ENCODE measurements around the gene SORCS1. TPM values are rescaled to one million over a fixed set of nuclear protein-coding genes. Genes with fewer than 3 reads are reported as not detected.

The SORCS1 gene
- 18.3 TPM for polyA plus RNA-seq (ENCODE audit: insufficient read length)
- long read RNA-seq, donor 1 = 0 reads
- long read RNA-seq, donor 2 = 0 reads
- long read RNA-seq, donor 3 = 0 reads
- long read RNA-seq, donor 4 = 0 reads
- long read RNA-seq, donor 5 = 0 reads
- long read RNA-seq, donor 6, partial matches to known transcripts = 0 of 1 reads
- long read RNA-seq, donor 6, other reads (novel, unspliced or antisense) = 0 of 1 reads
- long read RNA-seq, donor 7, full-length matches to known transcripts = 1 of 1 reads
- long read RNA-seq, donor 7, partial matches to known transcripts = 0 of 1 reads
- long read RNA-seq, donor 7, other reads (novel, unspliced or antisense) = 0 of 1 reads
- long read RNA-seq, donor 8, full-length matches to known transcripts = 1 of 1 reads
- long read RNA-seq, donor 8, partial matches to known transcripts = 0 of 1 reads
- long read RNA-seq, donor 8, other reads (novel, unspliced or antisense) = 0 of 1 reads

DNA sequence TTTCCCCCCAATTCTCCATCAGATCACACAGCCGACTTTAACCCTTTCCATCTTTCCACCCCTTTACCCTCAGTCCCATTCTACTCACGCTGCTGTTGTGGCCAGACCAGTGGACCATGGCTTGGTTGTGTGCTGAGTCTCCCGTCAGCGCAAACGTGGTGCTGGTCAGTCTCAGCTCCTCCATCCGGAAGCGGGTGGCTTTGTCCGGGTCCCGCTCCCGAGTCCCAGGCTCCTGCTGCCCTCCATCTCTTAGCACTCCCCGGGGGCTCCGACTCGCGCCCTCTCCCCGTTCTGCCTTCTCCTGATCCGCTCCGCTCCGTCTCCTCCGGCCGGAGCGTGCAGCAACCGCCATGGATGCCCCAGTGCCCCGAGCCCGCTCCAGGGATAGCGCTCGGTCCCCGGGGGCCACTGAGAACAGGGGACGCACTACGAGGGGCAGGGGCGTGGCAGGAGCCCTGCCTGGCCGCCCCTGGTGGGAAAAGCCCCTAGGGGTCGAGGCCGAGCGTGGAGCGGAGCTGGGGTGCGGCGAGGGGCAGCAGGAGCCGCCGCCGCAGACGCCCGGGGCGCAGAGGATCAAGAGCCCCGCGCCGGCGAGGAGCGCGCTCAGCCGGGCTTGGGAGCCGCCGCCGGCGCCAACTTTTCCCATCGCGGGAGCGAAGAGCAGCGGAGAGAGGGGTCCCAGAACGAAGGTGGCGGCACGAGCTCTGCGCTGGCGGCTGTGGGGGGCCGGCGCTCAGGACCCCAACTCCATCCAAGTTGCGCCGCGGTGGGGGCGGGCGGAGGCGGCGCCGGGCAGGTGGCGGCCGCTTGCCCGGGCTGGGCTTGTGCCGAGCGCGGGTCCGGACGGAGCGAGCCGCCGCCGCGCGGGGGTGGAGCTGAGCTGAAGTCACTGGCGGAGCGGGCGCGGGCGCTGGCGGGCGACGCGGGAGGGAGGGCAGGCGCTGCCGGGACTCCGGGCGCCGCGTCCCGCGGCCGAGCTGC is at the start of gene SORCS1:
TSS of gene SORCS1 (minus strand) at position 826 of the 981 bp plus-strand sequence.
- DNase-seq = no peak

DNA sequence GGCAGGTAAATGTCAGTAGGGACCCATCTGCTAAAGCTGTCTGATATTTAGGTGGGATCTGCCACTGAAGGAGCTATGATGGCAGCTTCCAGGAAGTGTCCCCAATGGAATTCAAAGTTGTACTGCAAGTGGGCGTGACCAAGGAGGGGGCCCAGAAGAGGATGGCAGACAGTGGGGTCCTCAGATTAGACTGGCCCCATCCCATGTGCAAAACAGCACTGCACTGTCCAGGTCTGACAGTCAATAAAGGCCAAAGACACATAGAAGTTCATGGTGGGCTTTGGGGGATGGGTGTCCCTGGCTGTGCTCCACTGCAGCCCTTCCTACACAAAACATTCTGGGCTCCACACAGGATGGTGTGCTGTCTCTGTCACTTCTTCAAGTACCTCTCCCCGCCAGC is 49.8 kb upstream of the SORCS1 start:
- no peak for DNase-seq

GRCh38 chr10:107213861-107214260 is 49.4 kb upstream of the SORCS1 start:
- DNase-seq = no peak

- no peak for DNase-seq
These were observed 42.3 kb upstream of the SORCS1 start for GRCh38 chr10:107206833-107207232.

DNA sequence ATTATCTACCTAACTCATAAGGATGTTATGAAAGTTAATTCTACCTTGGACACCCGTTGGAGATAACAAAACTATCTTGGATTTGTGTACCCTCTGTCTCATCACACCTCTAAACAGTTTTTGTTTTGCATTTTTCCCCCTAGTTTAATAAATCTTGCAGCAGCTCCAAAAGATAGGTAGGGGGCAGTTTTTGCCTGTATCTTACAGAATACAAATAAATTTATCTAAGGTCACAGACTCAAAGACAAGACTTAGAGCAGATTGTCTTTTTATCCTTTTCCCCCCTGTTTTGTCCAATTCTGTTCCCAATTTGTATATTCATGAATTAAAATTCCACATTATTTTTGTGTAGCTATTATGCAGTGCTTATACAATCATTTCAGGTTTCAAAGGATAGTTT is 5.0 kb upstream of the SORCS1 start:
- no peak for DNase-seq

DNA sequence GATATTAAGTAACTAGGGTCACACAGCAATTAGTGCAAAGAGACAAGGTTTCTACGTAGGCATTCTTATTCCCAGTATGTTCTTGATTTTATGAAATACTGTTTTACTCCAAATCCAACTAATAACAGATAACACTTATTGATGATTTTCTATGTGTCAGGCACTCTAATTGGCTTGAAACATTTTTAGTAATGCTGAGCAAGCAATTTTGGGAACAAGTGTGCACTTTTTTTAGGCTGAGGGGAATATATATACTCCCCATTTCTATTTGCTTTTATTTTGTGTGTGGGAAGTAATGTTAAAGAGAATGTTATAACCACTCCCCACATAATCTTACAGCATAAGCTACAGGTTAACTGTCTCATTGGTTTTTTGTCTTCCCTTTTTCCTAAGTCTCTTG is 4.2 kb upstream of the SORCS1 start:
- DNase-seq = no peak

DNA sequence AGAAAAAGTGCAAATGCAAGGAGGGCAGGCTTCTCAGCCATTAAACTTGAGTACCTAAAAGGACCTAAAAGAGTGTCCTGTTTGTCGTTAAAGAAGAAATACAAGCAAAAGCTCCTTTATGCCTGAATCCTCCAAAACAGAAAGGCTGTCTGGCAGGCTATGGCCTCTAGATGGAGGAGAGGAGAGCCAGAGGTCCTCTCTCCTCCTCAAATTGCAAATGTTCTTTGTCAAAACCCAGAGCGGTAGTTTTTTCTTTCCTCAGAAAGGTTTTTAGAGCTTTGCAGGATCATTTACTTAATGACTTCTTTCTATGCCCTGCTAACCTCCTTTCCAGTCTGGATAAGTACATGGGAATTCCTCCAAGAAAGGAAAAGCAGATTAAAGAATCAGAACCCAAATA is 1.9 kb upstream of the SORCS1 start:
- DNase-seq = peak; percentile 17

DNA sequence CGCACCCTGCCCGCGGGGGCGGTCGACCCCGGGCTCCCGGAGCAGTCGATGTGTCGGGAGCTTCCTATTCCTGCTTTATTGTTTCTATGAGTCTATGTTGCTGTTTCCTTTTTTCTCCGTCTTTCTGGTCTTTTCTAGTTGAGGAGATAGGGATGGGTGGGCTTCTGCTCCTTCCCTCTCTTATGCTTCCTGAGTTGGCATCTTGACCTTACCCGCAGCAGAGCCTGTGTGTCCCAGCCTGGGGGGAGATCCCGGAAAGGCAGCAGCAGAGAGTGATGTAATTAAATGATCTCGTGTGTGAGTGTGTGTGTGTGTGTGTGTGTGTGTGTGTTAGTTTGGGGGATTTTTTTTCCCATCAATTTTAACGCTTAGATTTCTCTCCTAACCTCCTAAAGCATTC is 486 bp upstream of the SORCS1 start:
- no peak for DNase-seq

- no peak for DNase-seq
These were observed 1.2 kb downstream of the SORCS1 start for GRCh38 chr10:107163076-107163855.

DNA sequence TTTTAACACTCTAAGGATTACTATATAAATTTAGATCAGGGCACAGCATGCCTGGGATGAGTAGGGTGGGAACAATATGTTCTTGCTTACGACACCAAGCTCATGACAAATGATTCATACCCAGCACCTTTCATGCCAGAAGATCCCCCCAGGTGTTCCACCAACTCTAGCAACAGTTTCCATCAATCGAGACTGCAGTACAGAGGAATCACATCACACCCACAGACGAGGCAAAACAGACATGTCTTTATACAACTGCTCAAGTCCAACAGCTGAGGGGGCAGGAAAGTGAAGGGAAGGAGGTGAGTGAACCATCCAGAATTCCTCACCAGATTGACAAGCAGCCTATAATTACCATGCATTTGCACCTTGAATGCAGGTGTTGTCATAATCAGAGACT is 3.6 kb downstream of the SORCS1 start:
- DNase-seq = no peak

GRCh38 chr10:107159871-107160270 is 4.6 kb downstream of the SORCS1 start:
- DNase-seq = no peak

GRCh38 chr10:107157071-107157470 is 7.4 kb downstream of the SORCS1 start:
- no peak for DNase-seq

DNA sequence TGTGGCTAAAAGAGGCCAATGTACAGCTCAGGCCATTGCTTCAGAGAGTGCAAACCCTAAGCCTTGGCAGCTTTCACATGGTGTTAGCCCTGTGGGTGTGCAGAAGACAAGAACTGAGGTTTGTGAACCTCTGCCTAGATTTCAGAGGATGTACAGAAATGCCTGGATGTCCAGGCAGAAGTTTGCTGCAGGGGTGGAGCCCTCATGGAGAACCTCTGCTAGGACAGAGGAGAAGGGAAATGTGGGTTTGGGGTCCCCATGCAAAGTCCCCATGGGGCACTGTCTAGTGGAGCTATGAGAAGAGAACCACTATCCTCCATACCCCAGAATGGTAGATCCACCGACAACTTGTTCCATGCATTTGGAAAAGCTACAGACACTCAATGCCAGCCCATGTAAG is 12.4 kb downstream of the SORCS1 start:
- no peak for DNase-seq

GRCh38 chr10:107148906-107149305 is 15.6 kb downstream of the SORCS1 start:
- DNase-seq = no peak

- DNase-seq = peak; percentile 14
These were observed 20.0 kb downstream of the SORCS1 start for GRCh38 chr10:107144490-107144889.

- no peak for DNase-seq
These were observed 22.9 kb downstream of the SORCS1 start for GRCh38 chr10:107141524-107142061.

- DNase-seq = no peak
These were observed 25.3 kb downstream of the SORCS1 start for GRCh38 chr10:107139237-107139636.

DNA sequence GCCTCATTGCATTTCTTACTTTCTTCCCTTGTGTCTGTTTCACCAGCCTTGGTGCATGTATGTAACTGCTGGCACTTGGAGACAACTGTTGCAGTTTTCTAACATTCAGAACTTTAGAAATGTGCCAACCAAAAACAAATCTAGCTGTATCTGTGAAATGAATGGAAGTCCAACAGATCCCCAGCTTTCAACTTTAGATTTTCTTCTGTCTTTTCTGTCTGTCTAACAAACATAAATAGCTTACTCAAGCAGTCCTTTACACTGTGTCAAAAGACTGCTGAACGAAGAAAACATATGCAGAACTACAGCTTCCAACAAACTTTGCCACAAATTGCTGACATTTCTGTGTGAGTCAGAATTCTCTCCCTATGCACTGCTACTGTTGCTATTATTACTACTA is 30.9 kb downstream of the SORCS1 start:
- no peak for DNase-seq

DNA sequence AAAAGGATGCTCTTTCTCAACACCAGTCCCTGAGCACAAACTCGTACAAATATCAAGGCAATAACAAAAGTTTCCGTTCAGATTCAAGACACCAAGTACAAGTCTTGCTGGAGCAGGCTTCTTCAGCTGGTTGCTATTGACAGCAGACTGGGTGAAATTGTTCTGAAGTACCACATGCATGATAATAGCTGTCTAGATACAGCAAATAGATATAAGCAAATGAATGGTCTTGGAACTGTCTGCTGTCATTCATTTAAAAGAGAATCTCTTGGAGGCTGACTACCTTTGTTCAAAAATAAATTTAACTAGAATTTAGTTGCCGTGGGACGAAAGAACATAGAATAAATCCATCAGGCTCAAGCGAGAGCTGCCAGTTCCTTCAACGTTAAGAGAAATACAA is 35.5 kb downstream of the SORCS1 start:
- DNase-seq = no peak

DNA sequence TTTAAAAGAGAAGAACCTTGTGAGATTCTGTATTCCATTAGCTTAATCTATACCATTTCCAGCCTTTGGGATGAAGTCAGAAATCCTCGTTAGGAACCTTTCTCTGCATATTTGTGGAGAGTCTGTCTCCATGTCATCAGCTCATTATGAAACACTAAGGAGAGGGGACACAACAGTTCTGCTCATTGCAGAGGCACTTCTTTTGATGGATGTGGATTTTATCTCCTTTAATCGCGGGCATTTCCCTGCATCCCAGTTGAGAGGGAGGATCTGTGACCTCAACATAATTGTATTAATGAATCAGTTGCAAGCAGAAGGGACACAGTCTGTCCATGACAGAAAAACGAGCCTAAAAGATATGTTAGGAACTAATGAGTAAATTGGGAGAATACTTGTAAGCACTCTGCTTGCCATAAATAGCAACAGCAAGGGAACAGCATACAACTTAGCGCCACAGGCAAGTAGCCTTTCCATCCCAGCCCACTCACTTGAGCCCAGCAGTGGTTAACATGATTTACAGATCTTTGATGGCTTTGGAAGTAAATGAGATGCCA is 37.9 kb downstream of the SORCS1 start:
- no peak for DNase-seq

GRCh38 chr10:107122703-107123102 is 41.8 kb downstream of the SORCS1 start:
- no peak for DNase-seq

DNA sequence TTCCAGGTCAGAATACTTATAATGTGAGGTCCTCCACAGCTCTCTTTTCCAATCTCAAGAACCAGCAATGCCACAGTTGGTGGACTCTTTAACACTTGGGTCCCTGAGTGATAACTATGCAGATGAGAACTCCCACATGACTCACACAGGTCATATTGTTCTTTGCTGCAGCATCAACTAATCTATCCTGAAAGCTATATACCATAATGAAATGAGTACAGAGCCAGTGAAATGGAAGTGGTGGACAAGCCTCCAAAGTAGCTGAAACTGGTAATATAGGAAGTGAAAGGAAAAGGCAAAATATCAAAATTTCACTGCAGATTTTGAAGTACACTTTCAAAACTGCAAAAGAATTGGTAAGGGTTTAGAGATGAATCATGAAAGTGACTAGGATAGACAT is 45.6 kb downstream of the SORCS1 start:
- DNase-seq = no peak

All from left kidney (tissue), 8 donors.